Stomach (tissue), 9 donors: Measurements from ENCODE around the gene TCP11. TPM values are rescaled to one million over a fixed set of nuclear protein-coding genes. Genes with fewer than 3 reads are reported as not detected.
"Not testable (repeated sequence)": the region's sequence is repeated elsewhere in the genome, so short reads cannot be mapped to it uniquely, and the experiment has no call there.

Source experiments
- DNase-seq, 2 donors: peaks; one replicate each; pipeline versions ENCODE4 v3.0.0 to v3.0.0-alpha.2; 2013 to 2019
- H3K27ac ChIP-seq, 5 donors: fragments of 200-600 bp in 4 of 5; sonication (generic) in 4 of 5; one replicate each; pipeline ENCODE4 v1.5.1; 2013 to 2019; ENCODE audit warnings: mild to moderate bottlenecking in 1 of 5, moderate library complexity in 1 of 5
- H3K27me3 ChIP-seq, 3 donors: fragments of 200-600 bp; sonication (generic); one replicate each; pipeline ENCODE4 v1.5.1; 2017 to 2019; ENCODE audit warnings: mixed run types in 1 of 3
- H3K36me3 ChIP-seq, 4 donors: fragments of 200-600 bp; sonication (generic); 1 replicate in 3 of 4; 2 replicates in 1 of 4; pipeline ENCODE4 v1.5.1; 2016 to 2019
- H3K4me1 ChIP-seq, 4 donors: fragments of 200-600 bp; sonication (generic); one replicate each; pipeline ENCODE4 v1.5.1; 2016 to 2019
- H3K4me3 ChIP-seq, 4 donors: fragments of 200-600 bp; sonication (generic) in 3 of 4; one replicate each; pipeline ENCODE4 v1.5.1; 2016 to 2019; ENCODE audit warnings: mild to moderate bottlenecking in 1 of 4
- H3K9me3 ChIP-seq, 4 donors: fragments of 200-600 bp; sonication (generic); one replicate each; pipeline ENCODE4 v1.5.1; 2016 to 2019
- EP300 ChIP-seq: sonication (generic); formaldehyde crosslinking; IDR thresholded peaks from one replicate; pipeline ENCODE4 v1.6.1; 2017; ENCODE audit warnings: antibody characterized with exemption
- POLR2A ChIP-seq, 4 donors: fragments of 450-650 bp; IDR thresholded peaks; one replicate each; pipeline ENCODE4 v1.6.1; 2016; ENCODE audit warnings: antibody characterized with exemption in 4 of 4, control low read depth in 2 of 4, mild to moderate bottlenecking in 1 of 4, moderate library complexity in 1 of 4
- POLR2AphosphoS5 ChIP-seq, 3 donors: sonication (generic); formaldehyde crosslinking; IDR thresholded peaks; one replicate each; pipeline ENCODE4 v1.6.1; 2016; ENCODE audit warnings: antibody characterized with exemption in 3 of 3
- WGBS, 5 donors: extraction: QIAGEN DNeasy Blood & Tissue Kit in 3 of 5; methylation state at CpG; one replicate each; pipeline versions ENCODE4 v1.1.5 to v1.1.7; 2013 to 2018; 5-methylcytosine and 5-hydroxymethylcytosine counted together
- intact Hi-C: fragments of 100-400 bp; cut with DNase I; formaldehyde crosslinking; loops from one replicate; pipeline ENCODE4 v1.15.1; 2023; ENCODE audit warnings: low total_unique reads
- polyA plus RNA-seq, 3 donors: library from polyadenylated mRNA; stranded (reverse); fragments of 200-250 nt; gene quantifications; one replicate each; pipeline ENCODE4 v1.2.3, GENCODE V29; 2013
- total RNA-seq, 5 donors: library from RNA; depleted of rRNA; stranded (reverse); fragments of >200 nt; gene quantifications; one replicate each; pipeline versions ENCODE4 v1.1.0 to v1.2.3, GENCODE V29; 2014 to 2016
- TF ChIP-seq, protein P1 (sequence below), 7 experiments: fragments of 450-650 bp in 4 of 7; fragments of 200-600 bp in 3 of 7; sonication (generic) in 3 of 7; IDR thresholded peaks; one replicate each; pipeline ENCODE4 v1.5.1; 2016 to 2019; ENCODE audit warnings: antibody characterized with exemption in 7 of 7, control low read depth in 2 of 7, mild to moderate bottlenecking in 1 of 7
- donor health status: healthy with polysubstance abuse.
- donor health status: Bipolar disorder and iron deficiency.
- donor health status: healthy.

The TCP11 gene
- total and polyA plus RNA-seq, 8 donors: 0.25 to 0.73 TPM; not detected in 6

- no peak overlapping the region for H3K27ac ChIP-seq
- H3K27me3 ChIP-seq: peaks cover 0 to 13% (median 8%) of the 10 kb centered on the region in 3 donors
- no peak overlapping the region for H3K4me3 ChIP-seq
- no peaks in the 10 kb centered on the region for H3K36me3 ChIP-seq
- 57 to 61% (median 59%) methylated on average over 5 of the region's 5 CpGs for WGBS, 5 donors
- H3K4me1 ChIP-seq: peaks cover 9 to 25% (median 20%) of the 10 kb centered on the region in 4 donors
- no peaks in the 10 kb centered on the region for H3K9me3 ChIP-seq
- DNase-seq: no peak
- TF ChIP-seq POLR2A (IDR thresholded peaks at IDR 0.05) (no peak), EP300 (no peak), POLR2AphosphoS5 (IDR thresholded peaks at IDR 0.05) (no peak)
- TF ChIP-seq, protein P1, sequence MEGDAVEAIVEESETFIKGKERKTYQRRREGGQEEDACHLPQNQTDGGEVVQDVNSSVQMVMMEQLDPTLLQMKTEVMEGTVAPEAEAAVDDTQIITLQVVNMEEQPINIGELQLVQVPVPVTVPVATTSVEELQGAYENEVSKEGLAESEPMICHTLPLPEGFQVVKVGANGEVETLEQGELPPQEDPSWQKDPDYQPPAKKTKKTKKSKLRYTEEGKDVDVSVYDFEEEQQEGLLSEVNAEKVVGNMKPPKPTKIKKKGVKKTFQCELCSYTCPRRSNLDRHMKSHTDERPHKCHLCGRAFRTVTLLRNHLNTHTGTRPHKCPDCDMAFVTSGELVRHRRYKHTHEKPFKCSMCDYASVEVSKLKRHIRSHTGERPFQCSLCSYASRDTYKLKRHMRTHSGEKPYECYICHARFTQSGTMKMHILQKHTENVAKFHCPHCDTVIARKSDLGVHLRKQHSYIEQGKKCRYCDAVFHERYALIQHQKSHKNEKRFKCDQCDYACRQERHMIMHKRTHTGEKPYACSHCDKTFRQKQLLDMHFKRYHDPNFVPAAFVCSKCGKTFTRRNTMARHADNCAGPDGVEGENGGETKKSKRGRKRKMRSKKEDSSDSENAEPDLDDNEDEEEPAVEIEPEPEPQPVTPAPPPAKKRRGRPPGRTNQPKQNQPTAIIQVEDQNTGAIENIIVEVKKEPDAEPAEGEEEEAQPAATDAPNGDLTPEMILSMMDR (IDR thresholded peaks at IDR 0.05): no peak
- intact Hi-C loops: no loop called here
Observed at GRCh38 chr6:35142588-35143569, 1.7 kb upstream of the TCP11 start.

- Histone ChIP-seq H3K27me3 (peaks cover 0 to 13% (median 8%) of the 10 kb centered on the region in 3 donors), H3K4me3 (peak overlapping the region; percentile 15 to 45 (median 30)), H3K36me3 (no peaks in the 10 kb centered on the region), H3K9me3 (no peaks in the 10 kb centered on the region), H3K27ac (no peak overlapping the region), H3K4me1 (peaks cover 9 to 25% (median 20%) of the 10 kb centered on the region in 4 donors)
- DNase-seq: no peak
- intact Hi-C loops: loop anchor here (2.0 kb wide), 1 partner anchor 156 kb away; no protein-coding TSS in a partner anchor
- TF ChIP-seq EP300 (no peak), POLR2AphosphoS5 (IDR thresholded peaks at IDR 0.05) (no peak), POLR2A (IDR thresholded peaks at IDR 0.05) (no peak)
- TF ChIP-seq, protein P1 (IDR thresholded peaks at IDR 0.05): no peak
- WGBS, 5 donors: 39 to 54% (median 47%) methylated on average over 15 of the region's 15 CpGs
Observed at GRCh38 chr6:35140639-35141006, 516 bp downstream of the TCP11 start.

DNA sequence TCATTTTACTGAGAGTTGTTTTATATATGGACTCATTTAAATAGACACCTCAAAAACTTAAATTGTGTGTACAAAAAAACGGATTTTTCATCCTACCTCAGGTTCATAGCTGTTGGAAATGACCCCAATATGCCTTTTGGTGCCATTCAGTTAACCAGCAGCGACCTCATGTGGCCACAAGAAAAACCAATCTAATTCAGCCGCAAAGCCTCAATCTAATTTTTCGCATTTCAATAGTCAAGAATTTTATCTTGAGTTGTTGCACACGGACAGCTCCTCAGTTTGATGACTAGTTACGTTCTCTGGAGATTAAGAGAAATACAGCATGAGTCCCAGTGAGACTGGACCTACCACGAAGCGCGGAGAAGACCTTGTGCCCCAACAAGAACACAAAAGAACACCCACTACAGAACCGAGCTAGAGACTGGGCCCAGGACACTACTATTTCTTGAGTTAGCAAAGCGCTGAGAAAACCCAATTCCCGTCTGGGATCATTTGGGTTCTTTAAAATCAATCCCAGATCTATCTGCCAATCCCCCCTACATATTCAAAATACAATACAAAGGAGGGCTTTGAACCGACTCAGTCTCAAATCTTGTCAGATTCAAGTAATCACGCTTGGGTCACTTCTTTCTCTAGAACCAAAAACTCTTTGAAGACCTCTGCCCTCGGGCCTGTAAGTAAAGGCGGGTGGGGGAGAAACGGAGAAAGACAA, 1.1 kb downstream of the TCP11 start:
- 28 to 37% (median 34%) methylated on average over 17 of the region's 17 CpGs for WGBS, 5 donors
- Histone ChIP-seq H3K36me3 (no peaks in the 10 kb centered on the region), H3K27ac (no peak overlapping the region), H3K4me1 (peaks cover 9 to 25% (median 20%) of the 10 kb centered on the region in 4 donors), H3K4me3 (no peak overlapping the region), H3K9me3 (no peaks in the 10 kb centered on the region), H3K27me3 (peaks cover 0 to 13% (median 8%) of the 10 kb centered on the region in 3 donors)
- peak; percentile 35 to 91 for DNase-seq
- intact Hi-C loops: loop anchor here (2.0 kb wide), 1 partner anchor 155 kb away; no protein-coding TSS in a partner anchor
- TF ChIP-seq, protein P1 (IDR thresholded peaks at IDR 0.05): peak in 5 of 7 experiments; percentile 49 to 81 (median 73)
- no peak for TF ChIP-seq EP300
- TF ChIP-seq POLR2AphosphoS5 (IDR thresholded peaks at IDR 0.05): no peak
- TF ChIP-seq POLR2A (IDR thresholded peaks at IDR 0.05): no peak

DNA sequence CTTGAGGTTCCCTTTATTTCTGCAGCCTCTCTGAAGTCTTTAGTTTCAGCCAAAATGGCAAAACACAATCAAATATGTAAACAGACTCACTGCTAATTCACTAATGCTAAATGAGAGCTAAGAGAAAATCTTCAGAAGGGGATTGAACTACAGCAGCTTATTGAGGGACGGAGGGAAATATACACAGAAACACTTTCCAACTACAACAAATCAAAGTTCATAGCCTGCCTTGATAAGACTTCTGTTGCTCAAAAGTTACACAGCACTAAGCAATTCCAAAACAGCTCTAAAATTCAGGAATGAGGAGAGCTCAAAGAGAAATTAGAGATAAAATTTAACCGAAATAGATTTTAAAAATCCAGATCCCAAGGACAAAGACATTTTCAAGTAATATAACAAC, 1.7 kb downstream of the TCP11 start:
- Histone ChIP-seq H3K4me1 (peaks cover 9 to 25% (median 20%) of the 10 kb centered on the region in 4 donors), H3K27me3 (peaks cover 0 to 13% (median 8%) of the 10 kb centered on the region in 3 donors), H3K9me3 (no peaks in the 10 kb centered on the region), H3K4me3 (no peak overlapping the region), H3K36me3 (no peaks in the 10 kb centered on the region), H3K27ac (no peak overlapping the region)
- DNase-seq: no peak
- TF ChIP-seq EP300: no peak
- intact Hi-C loops: no loop called here
- WGBS, 5 donors: 16 to 34% (median 33%) methylated on average over 2 of the region's 2 CpGs

DNA sequence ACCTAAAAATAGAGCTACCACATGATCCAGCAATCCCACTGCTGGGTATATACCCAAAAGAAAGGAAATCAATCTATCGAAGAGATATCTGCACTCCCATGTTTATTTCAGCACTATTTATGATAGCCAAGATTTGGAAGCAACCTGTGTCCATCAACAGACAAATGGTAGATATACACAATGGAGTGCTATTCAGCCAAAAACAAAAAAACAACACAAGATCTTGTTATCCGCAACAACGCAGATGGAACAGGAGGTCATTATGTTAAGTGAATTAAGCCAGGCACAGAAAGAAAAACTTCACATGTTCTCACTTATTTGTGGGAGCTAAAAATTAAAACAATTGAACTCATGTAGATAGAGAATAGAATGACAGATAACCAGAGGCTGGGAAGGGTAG, 2.9 kb downstream of the TCP11 start:
- intact Hi-C loops, H3K27ac ChIP-seq, H3K9me3 ChIP-seq, DNase-seq, H3K4me3 ChIP-seq, H3K36me3 ChIP-seq: not testable (repeated sequence)
- Histone ChIP-seq H3K27me3 (peaks cover 0 to 13% (median 8%) of the 10 kb centered on the region in 3 donors), H3K4me1 (peaks cover 9 to 25% (median 20%) of the 10 kb centered on the region in 4 donors)
- WGBS, 5 donors: 63 to 73% (median 66%) methylated on average over 3 of the region's 3 CpGs
